Cardiac muscle cell (in vitro differentiated cells and primary cell): Measurements from ENCODE around the gene ERBIN. TPM values are rescaled to one million over a fixed set of nuclear protein-coding genes. Genes with fewer than 3 reads are reported as not detected.
"Not testable (repeated sequence)": the region's sequence is repeated elsewhere in the genome, so short reads cannot be mapped to it uniquely, and the experiment has no call there.

Source experiments
- DNase-seq, 2 donors: peaks; one replicate each; pipeline versions ENCODE4 v3.0.0 to v3.0.0-alpha.2; 2010 to 2017; ENCODE audit warnings: low read depth in 1 of 2, low spot score in 1 of 2
- H3K27ac ChIP-seq: fragments of 200-600 bp; sonication (generic); 2 replicates; pipeline ENCODE4 v1.5.1; 2016
- H3K27me3 ChIP-seq: fragments of 200-600 bp; sonication (generic); 2 replicates; pipeline ENCODE4 v1.6.0; 2016; ENCODE audit warnings: control low read depth
- H3K36me3 ChIP-seq: fragments of 200-600 bp; sonication (generic); 2 replicates; pipeline ENCODE4 v1.5.1; 2016; ENCODE audit warnings: control low read depth
- H3K4me1 ChIP-seq: fragments of 200-600 bp; sonication (generic); 2 replicates; pipeline ENCODE4 v1.8.1; 2017; ENCODE audit warnings: low read depth, mild to moderate bottlenecking, mixed run types
- H3K4me3 ChIP-seq: fragments of 200-600 bp; sonication (generic); 2 replicates; pipeline ENCODE4 v1.5.1; 2016; ENCODE audit warnings: mild to moderate bottlenecking
- H3K9me3 ChIP-seq: fragments of 200-600 bp; sonication (generic); 2 replicates; pipeline ENCODE4 v1.5.1; 2017; ENCODE audit warnings: low read depth, mild to moderate bottlenecking, control low read depth
- polyA plus RNA-seq: library from polyadenylated mRNA; unstranded; fragments of >200 nt; fragmentation: Nextera tagmentation; extraction: Ambion mirVana; gene quantifications from 2 replicates; pipeline ENCODE4 v1.2.1, GENCODE V29; 2016
- total RNA-seq: library from RNA; depleted of rRNA; stranded (reverse); fragments of >200 nt; gene quantifications from 2 replicates; pipeline ENCODE4 v1.2.3, GENCODE V29; 2016
- TF ChIP-seq, protein P1 (sequence below): IDR thresholded peaks from 2 replicates; pipeline ENCODE4 v1.5.1; 2012; ENCODE audit warnings: low read depth, mild to moderate bottlenecking, low read length

ERBIN gene
- total and polyA plus RNA-seq, 2 experiments from 2014 or later: 22.3 to 35.1 TPM

DNA sequence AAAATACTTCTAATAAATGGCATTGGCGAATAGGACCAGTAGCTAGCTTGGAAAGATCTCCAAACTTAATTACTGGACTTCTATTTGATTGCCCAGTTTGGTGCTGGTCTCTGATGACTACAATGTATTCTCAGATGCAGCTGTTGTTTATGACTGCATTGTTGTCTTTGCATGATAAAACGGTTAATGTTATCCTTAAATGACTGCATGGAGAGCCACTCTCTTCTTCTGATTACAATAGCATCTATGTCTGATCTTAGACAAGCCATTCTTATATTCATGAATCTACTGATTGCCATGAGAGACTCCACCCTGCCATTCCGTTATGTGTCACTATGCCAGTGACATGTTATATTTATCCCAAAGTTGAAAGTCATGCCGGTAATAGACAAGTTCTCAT is 42.9 kb upstream of the ERBIN start:
- H3K4me1 ChIP-seq: no peaks in the 10 kb centered on the region
- H3K9me3 ChIP-seq: no peaks in the 10 kb centered on the region
- TF ChIP-seq, protein P1, sequence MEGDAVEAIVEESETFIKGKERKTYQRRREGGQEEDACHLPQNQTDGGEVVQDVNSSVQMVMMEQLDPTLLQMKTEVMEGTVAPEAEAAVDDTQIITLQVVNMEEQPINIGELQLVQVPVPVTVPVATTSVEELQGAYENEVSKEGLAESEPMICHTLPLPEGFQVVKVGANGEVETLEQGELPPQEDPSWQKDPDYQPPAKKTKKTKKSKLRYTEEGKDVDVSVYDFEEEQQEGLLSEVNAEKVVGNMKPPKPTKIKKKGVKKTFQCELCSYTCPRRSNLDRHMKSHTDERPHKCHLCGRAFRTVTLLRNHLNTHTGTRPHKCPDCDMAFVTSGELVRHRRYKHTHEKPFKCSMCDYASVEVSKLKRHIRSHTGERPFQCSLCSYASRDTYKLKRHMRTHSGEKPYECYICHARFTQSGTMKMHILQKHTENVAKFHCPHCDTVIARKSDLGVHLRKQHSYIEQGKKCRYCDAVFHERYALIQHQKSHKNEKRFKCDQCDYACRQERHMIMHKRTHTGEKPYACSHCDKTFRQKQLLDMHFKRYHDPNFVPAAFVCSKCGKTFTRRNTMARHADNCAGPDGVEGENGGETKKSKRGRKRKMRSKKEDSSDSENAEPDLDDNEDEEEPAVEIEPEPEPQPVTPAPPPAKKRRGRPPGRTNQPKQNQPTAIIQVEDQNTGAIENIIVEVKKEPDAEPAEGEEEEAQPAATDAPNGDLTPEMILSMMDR: no peak
- no peaks in the 10 kb centered on the region for H3K27me3 ChIP-seq
- no peak overlapping the region for H3K4me3 ChIP-seq
- DNase-seq: no peak
- no peak overlapping the region for H3K27ac ChIP-seq
- no peaks in the 10 kb centered on the region for H3K36me3 ChIP-seq

DNA sequence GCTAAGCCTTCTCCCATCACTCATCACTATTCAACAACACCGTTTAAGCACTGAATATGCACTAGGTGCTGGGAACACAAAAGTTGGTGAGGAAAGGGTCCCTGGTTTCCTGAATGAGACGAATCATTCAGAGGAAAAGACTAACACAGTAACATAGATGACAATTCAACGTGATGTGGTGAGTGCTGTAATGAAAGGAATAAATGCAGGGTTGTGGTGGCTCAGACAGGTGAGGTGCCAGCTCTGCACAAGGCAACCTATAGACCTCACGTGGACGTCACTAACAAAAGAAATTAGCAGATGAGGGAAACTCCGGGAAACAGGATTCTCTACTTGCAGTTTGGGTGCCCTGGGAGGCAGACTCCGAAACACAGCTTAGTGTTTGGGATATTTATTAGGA is 40.0 kb upstream of the ERBIN start:
- DNase-seq: no peak
- TF ChIP-seq, protein P1: no peak
- no peaks in the 10 kb centered on the region for H3K27me3 ChIP-seq
- no peak overlapping the region for H3K4me3 ChIP-seq
- no peak overlapping the region for H3K27ac ChIP-seq
- no peaks in the 10 kb centered on the region for H3K9me3 ChIP-seq
- H3K4me1 ChIP-seq: no peaks in the 10 kb centered on the region
- no peaks in the 10 kb centered on the region for H3K36me3 ChIP-seq

DNA sequence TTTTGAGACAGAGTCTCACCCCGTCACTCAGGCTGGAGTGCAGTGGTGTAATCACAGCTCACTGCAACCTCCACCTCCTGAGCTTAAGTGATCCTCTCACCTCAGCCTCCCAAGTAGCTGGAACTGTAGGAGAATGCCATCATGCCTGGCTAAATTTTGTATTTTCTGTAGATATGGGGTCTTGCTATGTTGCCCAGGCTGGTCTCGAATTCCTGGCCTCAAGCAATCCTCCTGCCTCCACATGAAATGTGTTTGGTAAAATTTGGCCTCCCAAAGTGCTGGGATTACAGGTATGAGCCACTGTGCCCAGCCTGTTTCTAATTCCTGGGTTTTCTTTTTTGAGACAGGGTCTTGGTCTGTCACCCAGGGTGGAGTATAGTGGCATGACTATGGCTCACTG is 34.4 kb upstream of the ERBIN start:
- H3K4me1 ChIP-seq, DNase-seq, H3K4me3 ChIP-seq, H3K9me3 ChIP-seq, H3K36me3 ChIP-seq, H3K27me3 ChIP-seq, H3K27ac ChIP-seq: not testable (repeated sequence)

DNA sequence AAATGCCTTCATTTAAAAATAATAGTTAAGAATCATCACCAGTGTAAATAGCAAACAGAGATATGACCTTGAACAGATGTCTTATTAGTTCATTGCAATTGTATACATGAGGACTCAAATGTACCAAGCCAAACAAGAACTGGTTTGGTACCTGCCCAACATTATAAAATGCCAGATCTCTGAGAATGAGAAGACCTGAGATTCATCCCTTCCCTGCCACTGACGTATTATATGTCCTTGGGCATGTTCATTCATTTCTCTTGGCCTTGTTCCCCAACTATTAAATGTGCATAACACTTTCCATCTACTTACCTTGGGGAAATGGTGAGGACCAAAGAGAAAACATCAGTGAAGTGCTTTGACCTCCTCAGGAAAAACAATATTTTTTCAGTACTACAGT is 33.6 kb upstream of the ERBIN start:
- no peaks in the 10 kb centered on the region for H3K9me3 ChIP-seq
- no peak overlapping the region for H3K4me3 ChIP-seq
- no peak overlapping the region for H3K27ac ChIP-seq
- TF ChIP-seq, protein P1: no peak
- no peak for DNase-seq
- H3K27me3 ChIP-seq: no peaks in the 10 kb centered on the region
- no peaks in the 10 kb centered on the region for H3K4me1 ChIP-seq
- H3K36me3 ChIP-seq: no peaks in the 10 kb centered on the region

DNA sequence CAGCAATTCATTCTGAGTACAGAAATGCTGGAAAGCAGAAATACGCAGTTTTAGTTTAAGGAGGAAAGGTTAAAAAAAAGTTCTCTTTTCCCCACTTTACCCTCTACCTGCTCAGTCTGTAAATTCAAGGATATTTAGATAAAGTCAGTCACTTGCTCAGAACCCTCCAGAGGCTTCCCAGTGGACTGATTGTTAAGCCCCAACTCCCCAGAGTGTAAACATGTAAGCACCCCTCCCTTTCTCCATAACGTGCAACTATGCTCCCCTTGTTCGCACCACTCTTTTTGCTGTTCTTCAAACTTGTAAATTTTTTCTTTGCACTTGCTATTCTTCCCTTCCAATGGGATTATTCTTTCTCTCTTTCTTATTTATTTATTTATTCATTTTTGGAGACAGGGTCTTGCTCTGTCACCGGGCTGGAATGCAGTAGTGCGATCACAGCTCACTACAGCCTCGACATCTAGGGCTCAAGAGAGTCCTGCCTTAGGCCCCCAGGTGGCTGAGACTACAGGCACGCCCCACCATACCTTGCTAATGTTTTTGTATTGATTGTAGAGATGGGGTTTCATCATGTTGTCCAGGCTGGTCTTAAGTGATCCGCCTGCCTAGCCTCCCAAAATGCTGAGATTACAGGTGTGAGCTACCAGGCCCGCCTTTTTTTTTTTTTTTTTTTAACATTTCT is 32.5 kb upstream of the ERBIN start:
- H3K27ac ChIP-seq: no peak overlapping the region
- no peaks in the 10 kb centered on the region for H3K36me3 ChIP-seq
- no peak for DNase-seq
- TF ChIP-seq, protein P1: no peak
- H3K27me3 ChIP-seq: no peaks in the 10 kb centered on the region
- no peaks in the 10 kb centered on the region for H3K4me1 ChIP-seq
- H3K4me3 ChIP-seq: no peak overlapping the region
- no peaks in the 10 kb centered on the region for H3K9me3 ChIP-seq

DNA sequence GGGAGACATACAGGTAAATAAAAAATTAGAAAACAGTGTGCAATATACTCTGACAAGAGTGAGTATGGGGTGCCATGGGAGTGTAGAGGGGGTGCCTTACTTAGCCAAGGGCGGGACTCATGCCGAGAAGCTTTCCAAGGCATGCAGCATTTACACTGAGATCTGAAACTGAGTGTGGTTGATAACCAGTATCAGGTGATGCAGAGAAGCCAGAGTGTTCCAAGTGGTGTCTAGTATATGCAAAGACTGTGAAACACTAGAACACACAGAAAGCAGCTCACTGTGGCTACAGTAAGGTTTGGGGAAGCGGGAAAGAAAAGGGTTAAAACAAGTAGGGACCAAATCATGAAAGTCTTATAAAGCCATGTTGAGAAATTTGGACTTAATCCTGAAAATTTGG is 30.5 kb upstream of the ERBIN start:
- no peak overlapping the region for H3K4me3 ChIP-seq
- TF ChIP-seq, protein P1: no peak
- no peak overlapping the region for H3K27ac ChIP-seq
- no peaks in the 10 kb centered on the region for H3K4me1 ChIP-seq
- no peaks in the 10 kb centered on the region for H3K27me3 ChIP-seq
- no peaks in the 10 kb centered on the region for H3K36me3 ChIP-seq
- no peaks in the 10 kb centered on the region for H3K9me3 ChIP-seq
- peak in 1 of 2 donors; percentile 4 for DNase-seq
